GM18499 (cell line): Measurements from ENCODE around the gene NUP210L.

Experiments used
- ATAC-seq: cut with Tn5 transposase; IDR thresholded peaks from one replicate; pipeline ENCODE4 v1.9.1; 2021; ENCODE audit warnings: moderate number of reproducible peaks; ENCODE audit not compliant: insufficient read depth, unreplicated experiment

The NUP210L gene

DNA sequence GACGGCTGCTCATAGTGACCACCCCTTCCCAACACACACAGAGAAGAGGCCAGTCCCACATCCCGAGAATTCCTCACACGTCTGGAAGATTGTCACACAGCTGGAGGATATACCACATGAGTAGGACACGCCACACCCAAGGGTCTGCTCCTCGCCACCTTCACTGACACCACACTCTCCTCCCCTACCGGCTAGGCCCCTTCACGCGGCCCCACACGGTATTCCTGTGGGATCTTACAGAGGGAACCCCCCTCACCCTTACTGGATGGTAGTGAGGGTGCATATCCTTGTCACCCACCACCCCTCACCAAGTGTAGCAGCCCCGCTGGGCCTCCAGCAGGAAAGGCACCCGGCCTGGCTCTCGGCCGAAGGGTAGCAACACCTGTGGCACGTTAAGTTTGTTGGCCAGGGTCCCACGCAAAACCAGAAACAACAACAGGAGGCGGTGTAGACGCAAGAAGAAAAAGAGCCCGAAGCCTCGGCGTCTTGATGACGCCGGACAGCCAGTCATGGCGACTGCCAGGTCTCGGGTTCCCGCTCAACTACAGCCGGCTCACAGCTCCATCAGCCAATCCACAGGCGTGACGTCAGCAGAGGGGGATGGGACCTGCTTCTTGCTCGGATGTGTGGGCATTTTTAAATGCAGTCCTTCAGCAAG, at the start of gene NUP210L:
Gene NUP210L, minus strand, starts transcription at position 540 of the 658 bp plus-strand sequence.
- ATAC-seq = no peak

DNA sequence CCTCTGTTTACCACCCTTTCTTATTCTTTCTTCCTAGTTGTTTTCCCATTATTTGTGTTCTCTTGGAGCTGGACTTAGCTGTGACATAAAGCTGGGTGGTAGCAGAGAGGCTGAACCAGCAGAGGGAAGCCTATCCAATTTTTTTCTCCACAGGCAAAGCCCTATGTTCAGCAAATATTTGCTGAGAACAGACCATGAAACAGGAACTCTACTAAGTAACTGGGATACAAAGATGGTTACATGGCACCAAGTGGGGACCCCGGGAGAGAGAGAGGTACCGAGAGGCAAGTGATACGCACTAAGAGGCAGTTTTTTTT, 44.6 kb upstream of the NUP210L start:
- no peak for ATAC-seq

DNA sequence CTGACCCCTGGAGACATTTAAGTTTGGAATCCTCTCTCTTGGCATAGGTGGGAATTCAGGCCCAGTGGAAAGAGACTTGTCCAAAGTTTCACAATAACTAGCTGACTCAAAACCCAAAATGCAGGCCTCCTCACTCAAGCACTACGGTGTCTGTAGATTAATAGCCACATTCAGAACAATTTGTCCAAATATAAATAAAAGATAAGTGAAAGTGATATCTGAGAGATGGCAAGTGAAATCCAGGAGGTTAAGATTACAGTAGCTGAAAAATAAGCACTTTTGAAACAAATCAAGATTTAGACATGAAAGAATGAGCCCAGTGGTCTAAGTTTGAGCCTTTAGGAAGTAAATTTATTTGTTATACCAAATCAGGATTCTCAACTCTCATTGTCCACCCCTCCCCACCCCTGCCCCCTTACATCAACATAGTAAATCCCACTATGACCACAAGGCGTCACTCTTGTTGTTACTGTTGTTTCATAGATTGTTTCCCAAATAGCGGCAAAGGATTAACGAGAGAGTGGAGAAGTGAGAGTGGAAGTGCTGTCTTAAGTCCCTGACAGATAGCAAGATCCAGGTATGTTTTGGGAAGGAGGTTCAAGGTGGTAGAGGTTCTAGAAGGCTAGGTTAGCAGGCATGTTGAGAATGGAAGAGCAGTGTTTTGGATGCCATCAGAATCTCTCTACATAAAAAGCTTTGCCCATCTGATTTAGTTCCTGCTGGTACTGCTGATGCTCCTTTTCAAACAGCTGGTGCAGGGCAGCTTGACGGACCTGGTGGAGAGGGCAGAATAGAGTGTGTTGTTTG, 44.1 kb upstream of the NUP210L start:
- no peak for ATAC-seq

DNA sequence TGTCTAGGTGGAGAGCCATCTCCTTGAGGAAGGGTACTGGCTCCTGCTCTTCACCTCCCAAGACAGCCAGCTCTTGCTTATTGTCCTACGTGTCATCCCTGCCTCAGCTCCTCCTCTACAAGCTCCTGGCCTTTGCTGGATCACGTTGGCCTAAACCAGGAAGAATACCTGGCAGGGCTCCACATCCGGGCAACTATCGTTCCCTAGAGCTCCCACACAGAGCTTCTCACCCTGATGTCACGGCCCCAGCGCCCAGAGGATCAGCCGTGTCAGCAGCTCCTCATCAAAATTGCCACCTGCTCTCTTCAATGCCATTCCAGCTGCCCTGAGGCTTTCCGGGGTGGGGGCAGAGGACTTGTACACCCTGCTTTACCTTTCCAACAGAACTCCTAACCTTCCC, 38.9 kb upstream of the NUP210L start:
- no peak for ATAC-seq

DNA sequence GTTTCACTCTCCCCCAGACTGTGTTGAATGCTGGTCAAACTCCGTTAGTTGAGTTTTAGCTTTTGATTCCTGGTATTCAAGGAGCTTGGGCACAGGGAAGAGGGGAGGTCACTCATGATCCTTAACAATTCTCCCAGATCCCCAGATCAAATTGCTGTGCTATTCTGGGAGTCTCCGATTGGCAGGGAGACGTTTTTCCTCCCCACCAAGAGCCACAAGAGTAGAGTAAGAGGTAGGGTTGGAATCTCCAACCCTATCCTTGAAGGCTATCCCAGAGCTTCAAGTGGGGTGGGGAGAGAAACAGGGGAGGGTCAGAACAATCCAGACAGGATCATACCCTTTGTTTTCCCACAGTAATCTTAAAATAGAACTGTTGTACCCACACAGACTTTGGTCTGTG, 37.6 kb upstream of the NUP210L start:
- no peak for ATAC-seq

DNA sequence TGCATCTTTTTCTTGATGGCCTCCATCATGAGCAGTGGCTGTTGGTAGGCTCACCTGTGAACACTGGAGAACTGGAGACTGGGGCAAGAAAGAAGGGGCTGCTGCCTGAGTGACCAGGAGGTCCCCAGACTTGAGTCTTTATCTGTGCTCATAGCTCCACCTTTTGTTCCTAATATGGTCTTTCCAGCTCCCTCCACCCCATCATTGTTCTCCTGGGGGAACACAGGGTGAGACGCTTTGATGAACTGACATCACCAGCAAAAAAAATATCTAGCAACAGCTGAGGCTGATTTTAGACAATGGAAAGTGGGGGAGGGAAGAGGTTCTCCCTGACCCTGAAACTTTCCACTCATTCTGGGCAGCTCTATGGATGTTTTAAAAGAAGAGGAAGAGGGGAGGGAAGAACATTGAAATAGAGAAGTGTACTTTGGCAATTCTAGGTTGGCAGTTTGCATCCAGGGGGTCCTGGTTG, 37.2 kb upstream of the NUP210L start, which contains the start of gene TPM3:
Gene TPM3, minus strand, starts transcription at position 111 of the 472 bp plus-strand sequence. Its CDS starts 82 bp downstream, at position 29.
- no peak for ATAC-seq

DNA sequence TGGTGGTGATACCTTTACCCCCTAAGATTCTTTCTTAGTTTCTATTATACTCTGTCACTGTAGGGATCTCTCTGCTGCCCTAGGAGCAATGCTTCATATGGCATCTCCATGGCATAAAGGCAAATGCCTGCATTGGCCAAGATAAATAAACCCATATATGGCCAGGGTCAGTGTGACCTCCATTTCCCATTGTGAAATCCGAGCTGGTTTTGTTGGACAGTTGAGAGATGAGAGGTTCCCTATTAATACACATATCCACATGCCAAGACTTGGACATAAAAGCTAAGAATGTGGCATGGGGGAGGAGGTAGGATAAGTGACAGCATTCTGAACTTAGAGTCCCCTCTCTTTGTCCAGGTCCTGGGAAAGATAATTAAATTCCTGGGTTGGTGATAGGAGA, 35.7 kb upstream of the NUP210L start:
- ATAC-seq = no peak

DNA sequence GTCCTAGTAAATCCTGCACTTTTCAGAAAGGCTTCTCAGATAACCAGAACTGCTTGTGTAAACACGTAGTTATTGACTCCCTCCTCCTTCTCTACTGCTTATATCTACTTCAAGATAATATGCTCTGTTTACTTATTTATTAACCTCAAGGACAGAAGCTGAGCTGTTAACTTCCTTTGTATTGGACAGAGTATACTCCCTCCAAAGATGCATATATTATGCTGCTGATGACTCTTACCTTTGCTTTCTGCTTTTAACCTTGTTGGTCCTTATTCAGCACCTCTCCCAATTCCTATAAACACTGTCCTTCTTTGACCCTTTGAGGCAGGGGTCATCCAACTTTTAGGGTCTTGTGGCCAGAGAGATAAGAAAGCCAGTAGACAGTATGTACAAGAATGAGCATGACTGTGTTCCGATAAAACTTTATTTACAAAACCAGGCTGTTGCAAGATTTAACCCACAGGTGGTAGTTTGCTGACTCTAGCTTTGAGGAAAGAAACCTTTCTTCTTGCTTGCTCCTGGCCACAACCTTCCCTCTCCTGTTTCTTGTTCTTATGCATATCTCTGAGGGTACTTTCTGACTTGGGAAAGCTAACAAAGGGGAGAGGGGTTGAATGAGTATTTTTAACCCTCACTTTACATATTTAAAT, 32.1 kb upstream of the NUP210L start:
- ATAC-seq = no peak

DNA sequence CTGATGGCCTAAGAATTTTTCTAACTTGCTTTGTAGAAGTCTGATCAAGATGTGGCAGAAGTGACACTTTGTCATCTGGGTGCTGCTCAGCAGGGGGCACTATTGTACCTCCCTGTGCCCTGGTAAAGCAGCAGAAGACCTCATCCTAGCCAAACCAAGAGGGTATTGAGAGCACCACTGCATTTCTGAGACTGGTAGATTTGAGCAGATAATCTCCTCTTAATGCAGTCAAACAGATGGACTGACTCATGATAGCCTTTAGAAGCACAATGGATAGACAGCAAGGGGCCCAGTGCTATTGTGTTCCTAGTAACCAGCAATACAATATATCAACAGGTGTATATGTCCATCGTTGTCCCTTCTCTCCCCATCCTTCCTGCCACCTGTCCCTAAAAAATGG, 31.3 kb upstream of the NUP210L start:
- no peak for ATAC-seq

DNA sequence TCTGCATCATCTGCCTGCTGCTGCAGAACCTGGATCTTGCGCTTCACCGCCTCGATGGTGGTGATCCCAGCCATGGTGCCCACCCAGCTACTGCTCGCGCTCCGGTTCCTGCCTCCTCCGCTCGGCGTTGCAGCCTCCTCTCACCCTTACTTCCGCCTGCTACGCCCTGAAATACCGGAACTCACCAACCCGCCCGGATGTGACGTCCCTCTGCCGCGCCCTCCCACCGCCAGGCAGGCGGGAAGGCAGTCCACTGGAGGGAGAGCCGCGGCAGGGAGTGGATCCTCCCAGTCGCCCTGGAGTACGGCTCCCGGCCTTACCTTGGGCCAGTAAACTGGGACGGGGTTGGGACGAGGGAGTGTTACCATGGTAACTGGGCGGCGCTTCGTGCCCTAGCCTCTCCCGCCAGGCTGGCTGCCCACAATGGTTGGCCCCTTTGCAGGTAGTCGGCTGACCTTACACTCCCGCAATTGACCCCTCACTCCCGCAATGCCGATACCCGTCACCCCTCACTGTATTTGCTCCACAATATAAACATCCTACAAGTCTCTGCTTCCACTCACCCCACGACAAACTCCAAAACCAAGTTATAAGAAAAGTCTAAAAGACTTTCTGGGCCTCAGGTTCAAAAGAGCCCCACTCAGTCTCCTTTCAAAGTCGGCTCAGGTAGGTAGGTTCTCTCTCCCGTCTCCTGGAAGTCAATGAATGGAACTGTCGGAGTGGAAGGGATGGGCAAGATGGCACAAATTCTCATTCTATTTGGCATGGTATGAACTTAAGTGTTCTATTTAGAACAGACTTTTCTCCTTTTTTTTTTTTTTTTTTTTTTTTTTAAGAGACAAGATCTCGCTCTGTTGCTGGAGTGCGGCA, 28.4 kb upstream of the NUP210L start:
- ATAC-seq = peak; percentile 33

- peak; percentile 20 for ATAC-seq
Measured at GRCh38 chr1:154182344-154183045, 27.6 kb upstream of the NUP210L start.

DNA sequence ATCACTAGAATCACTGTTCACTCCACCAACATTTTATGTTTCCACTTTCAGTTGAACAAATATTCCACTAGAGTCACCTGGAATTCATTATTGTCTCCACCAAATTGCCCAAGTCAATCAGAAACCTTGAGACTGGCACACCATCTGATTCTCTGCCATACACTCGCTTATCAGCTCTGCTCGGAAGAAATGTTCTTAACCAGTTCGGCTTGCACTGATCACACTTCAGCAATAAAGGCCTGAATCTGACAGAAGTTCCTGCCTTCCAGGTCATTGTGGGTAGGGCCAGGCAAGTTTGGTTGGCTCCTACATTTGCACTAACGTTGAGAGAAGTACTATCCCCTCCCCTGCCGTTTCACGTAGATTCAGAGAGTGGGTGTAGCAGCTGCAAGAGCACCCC, 27.1 kb upstream of the NUP210L start:
- ATAC-seq = no peak

- no peak for ATAC-seq
Measured at GRCh38 chr1:154179946-154180687, 25.2 kb upstream of the NUP210L start.

GRCh38 chr1:154178911-154179811, 24.3 kb upstream of the NUP210L start:
- no peak for ATAC-seq

GRCh38 chr1:154178013-154178412, 23.1 kb upstream of the NUP210L start:
- ATAC-seq = no peak

DNA sequence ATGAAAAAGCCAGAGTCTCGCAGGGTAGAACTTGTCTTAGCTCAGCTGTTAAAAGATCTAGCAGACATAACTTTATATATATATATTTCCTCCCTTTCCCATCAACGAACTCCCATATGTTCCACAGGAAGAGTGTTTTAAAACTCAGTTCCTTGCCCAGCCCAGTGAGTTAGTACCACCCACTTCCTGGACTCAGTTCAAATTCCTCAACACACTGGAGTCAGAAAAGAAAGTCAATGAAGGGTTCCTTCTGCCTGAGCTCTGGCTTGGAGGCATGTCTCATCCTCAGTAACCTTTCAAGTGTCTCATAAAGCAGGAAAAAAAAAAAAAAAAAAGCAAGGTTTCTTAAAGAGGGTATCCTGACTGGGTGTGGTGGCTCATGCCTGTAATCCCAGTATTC, 21.5 kb upstream of the NUP210L start:
- no peak for ATAC-seq

DNA sequence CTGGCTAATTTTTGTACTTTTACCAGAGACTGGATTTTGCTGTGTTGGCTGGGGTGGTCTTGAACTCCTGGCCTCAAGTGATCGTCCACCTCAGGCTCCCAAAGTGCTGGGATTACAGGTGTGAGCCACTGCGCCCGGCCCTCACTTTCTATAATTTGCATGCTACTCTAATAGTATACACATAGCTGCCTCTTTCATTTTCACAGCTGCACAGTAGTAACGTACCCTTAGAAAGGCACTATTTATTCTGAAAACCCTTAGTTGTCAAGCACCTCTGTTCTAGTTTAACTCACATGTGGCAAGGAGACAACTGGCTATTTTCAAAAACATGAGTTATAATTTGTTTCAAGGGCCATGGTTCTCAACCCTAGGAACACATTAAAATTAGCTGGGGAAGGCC, 19.8 kb upstream of the NUP210L start:
- ATAC-seq = no peak

GRCh38 chr1:154171880-154172279, 17.0 kb upstream of the NUP210L start:
- no peak for ATAC-seq
